GM12873 (cell line): Measurements from ENCODE around the gene GRB2.

Experiments used
- TF ChIP-seq, protein P1 (sequence below): IDR thresholded peaks from 2 replicates; pipeline ENCODE4 v1.5.1; 2012; ENCODE audit warnings: low read depth, mild to moderate bottlenecking, moderate library complexity, low read length, control low read depth; ENCODE audit not compliant: insufficient read depth; ENCODE audit errors: missing control alignments

GRB2 gene

DNA sequence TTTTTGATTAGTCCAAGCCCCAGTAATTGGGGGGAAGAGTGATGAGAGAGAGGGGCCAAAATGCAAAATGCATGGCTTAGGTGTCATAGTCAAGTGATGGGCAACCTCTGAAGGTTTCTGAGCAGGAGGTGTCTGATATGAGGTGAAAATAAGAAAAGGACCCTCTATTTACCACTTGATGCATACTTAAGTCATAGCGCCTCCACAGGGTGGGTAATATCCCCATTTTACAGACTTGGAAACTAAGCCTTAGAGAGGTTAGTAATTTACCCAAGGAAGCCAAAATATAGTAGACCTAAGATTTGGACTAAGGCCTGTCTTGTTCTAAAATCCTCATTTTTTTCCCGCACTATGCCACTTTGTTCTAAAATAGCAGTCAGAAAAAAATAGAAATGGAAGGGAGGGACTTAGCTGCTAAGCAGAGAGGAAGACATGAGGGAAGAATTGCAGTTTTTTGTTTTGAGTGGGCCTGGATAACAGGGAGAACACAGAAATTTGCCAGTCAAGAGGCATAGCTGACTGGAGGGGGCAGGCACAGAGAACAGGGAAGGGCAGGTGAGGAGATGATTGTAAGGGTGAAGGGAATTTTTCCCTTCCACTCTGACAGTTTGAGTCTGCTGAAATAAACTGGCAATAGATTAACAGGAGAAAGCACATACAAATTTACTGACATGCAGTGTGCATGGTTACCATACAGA lies 2.3 kb upstream of the GRB2 start:
- TF ChIP-seq, protein P1, sequence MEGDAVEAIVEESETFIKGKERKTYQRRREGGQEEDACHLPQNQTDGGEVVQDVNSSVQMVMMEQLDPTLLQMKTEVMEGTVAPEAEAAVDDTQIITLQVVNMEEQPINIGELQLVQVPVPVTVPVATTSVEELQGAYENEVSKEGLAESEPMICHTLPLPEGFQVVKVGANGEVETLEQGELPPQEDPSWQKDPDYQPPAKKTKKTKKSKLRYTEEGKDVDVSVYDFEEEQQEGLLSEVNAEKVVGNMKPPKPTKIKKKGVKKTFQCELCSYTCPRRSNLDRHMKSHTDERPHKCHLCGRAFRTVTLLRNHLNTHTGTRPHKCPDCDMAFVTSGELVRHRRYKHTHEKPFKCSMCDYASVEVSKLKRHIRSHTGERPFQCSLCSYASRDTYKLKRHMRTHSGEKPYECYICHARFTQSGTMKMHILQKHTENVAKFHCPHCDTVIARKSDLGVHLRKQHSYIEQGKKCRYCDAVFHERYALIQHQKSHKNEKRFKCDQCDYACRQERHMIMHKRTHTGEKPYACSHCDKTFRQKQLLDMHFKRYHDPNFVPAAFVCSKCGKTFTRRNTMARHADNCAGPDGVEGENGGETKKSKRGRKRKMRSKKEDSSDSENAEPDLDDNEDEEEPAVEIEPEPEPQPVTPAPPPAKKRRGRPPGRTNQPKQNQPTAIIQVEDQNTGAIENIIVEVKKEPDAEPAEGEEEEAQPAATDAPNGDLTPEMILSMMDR = no peak

DNA sequence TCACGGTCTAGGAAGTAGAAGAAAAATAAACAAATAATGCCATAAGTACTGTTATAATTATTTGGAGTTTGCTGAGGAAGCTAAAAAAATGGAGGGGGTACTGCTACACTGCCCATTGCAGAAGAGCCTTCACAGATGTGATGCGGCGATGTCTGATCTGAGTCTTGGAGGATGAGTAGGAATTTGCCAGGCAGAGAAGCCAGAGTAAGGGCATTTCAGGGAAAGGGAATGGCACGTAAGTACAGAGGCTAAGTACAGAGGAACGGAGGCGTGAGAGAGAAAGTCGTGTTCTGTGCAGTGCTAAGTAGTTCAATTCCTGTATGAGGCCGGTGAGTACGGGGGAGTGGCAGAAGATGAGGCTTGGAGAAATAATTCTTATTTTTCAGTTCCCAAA lies 741 bp upstream of the GRB2 start:
- TF ChIP-seq, protein P1 = no peak

DNA sequence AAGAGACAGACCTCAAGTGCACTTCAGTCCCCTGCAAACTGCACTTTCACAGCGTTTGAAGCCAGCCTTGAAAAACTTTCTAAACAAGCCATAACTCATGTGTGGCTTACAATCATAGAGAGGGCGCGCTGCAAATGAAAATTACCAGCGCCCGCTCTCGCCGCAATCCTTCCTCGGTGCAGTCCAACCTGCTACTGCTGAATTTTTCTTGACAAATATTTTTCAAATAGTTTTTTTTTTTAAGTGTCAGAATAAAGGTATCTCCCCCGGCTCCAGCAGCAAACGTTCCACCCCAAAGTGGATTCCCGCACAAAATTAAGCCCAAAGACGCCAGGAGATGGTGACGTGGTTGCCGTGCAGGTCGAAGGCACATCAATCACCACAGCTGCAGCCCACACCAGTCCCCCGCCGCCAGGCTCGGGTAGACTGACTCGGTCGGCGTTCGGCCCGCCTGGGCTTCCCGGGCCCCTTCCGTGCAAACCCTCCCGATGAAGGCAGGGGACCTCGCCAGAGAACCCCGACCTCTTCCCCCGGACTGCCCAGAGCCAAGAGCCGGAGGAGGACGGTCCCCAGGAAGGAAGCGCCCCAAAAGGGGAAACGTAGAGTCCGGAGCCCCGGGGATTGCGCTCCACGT lies 630 bp downstream of the GRB2 start:
- TF ChIP-seq, protein P1 = no peak

DNA sequence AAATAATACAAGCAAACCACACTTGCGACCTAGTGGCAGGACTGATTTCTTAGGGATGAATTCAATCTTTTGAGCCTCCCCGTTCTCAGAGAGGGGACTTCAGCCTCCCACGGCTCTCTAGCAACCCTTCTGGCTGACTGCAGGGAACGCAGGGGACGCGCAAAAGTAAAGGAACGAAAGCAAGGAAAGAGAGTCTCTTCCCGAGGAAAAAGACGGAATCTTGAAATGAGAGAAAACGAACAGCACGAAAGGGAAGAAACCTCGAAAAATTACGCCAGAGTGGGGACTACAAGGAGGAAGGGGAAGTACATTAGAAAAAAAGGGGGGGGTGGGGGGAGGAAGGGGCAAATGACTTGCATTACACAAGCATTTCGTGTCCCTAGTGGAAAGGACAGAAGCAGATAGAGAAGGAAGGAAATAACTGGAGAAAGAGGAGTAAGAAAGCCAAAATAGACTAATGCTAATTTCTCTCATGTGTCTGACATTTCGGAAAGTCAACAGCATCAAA lies 1.2 kb downstream of the GRB2 start:
- TF ChIP-seq, protein P1 = peak; percentile 77

DNA sequence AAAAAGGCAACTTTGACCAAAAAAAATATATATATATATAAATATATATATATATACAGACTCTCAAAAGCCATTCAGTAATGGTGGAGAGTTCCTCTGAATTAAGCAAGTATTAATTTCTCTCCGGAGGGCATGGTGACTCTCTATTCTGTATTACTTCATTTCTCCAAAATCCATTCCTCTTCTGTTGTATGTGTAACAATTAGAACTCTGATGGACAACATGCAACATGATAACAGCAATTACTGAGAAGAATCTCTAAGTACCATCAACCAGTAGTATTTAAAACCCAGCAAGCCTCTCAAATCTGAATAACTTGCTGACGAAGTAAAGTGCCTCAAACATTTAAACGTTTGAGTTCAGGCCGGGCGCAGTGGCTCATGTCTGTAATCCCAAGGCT lies 2.3 kb downstream of the GRB2 start:
- TF ChIP-seq, protein P1 = no peak

DNA sequence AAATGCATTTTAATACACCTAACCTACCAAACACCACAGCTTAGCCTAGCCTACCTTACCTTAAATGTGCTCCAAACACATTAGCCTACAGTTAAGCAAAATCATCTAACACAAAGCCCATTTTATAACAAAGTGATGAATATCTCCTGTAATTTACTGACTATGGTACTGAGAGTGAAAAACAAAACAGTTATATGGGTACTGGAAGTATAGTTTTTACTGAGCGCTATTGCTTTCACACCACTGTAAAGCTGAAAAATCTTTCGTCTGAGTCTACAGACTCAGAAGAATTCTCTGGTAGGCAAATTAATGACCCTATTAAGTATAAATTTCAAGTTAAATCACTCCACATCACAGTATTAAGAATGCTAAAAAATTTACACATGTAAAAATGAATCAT lies 3.5 kb downstream of the GRB2 start:
- TF ChIP-seq, protein P1 = no peak

DNA sequence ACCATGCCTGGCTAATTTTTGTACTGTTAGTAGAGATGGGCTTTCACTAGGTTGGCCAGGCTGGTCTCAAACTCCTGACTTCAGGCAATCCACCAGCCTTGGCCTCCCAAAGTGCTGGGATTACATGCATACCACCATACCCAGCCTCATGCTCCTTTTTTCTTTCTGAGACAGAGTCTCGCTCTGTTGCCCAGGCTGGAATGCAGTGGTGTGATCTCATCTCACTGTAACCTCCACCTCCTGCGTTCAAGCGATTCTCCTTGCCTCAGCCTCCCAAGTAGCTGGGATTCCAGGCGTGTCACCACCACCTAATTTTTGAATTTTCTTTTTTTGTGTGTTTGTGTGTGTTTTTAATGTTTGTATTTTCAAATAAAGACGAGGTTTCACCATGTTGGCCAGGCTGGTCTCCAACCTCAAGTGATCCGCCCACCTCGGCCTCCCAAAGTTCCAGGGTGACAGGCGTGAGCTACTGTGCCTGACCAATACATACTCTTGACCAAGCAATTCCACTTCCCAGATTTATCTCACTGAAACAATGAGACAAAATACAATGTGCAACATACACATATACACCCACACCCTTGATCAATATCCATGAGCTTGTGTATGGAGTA lies 5.0 kb downstream of the GRB2 start:
- TF ChIP-seq, protein P1 = no peak
